GM12891 (cell line): ENCODE results near the gene TLCD3A.
"Not testable (repeated sequence)": the region's sequence is repeated elsewhere in the genome, so short reads cannot be mapped to it uniquely, and the experiment has no call there.

ENCODE experiments used
- DNase-seq: peaks from one replicate; pipeline ENCODE4 v3.0.0; 2011; ENCODE audit warnings: low spot score; ENCODE audit not compliant: insufficient read length
- FAIRE-seq: peaks from 2 replicates; lab custom pipeline; 2011; peaks lifted over from hg19 to GRCh38; lab: Jason Lieb, UNC
- PAX5 ChIP-seq: IDR thresholded peaks from 2 replicates; pipeline ENCODE4 v1.6.1; 2011; ENCODE audit warnings: low read length, moderate library complexity, mild to moderate bottlenecking; ENCODE audit not compliant: insufficient read depth, severe bottlenecking
- POLR2A ChIP-seq: IDR thresholded peaks from 2 replicates; pipeline ENCODE4 v1.6.1; 2011; ENCODE audit warnings: low read depth, low read length, control low read depth
- POLR2AphosphoS5 ChIP-seq: IDR thresholded peaks from 2 replicates; pipeline ENCODE4 v1.6.1; 2011; ENCODE audit warnings: low read depth, low read length, control low read depth
- POU2F2 ChIP-seq: IDR thresholded peaks from 2 replicates; pipeline ENCODE4 v1.6.1; 2011; ENCODE audit warnings: low read depth, mild to moderate bottlenecking, control low read depth, low read length, moderate library complexity
- SPI1 ChIP-seq: IDR thresholded peaks from 2 replicates; pipeline ENCODE4 v1.6.1; 2011; ENCODE audit warnings: low read depth, low read length, control low read depth
- TAF1 ChIP-seq: IDR thresholded peaks from 2 replicates; pipeline ENCODE4 v1.6.1; 2011; ENCODE audit warnings: low read depth, low read length, control low read depth

The TLCD3A gene

GRCh38 chr17:767076-767475 lies 34.7 kb downstream of the TLCD3A start:
- FAIRE-seq (no peak), DNase-seq (no peak)
- no peak for TF ChIP-seq POU2F2
- no peak for TF ChIP-seq SPI1
- TF ChIP-seq POLR2AphosphoS5 = no peak
- TF ChIP-seq POLR2A = no peak
- no peak for TF ChIP-seq TAF1
- TF ChIP-seq PAX5 = no peak

GRCh38 chr17:773016-773415 lies 40.6 kb downstream of the TLCD3A start:
- FAIRE-seq (no peak), DNase-seq (no peak)
- TF ChIP-seq POLR2A (no peak), SPI1 (no peak), POU2F2 (no peak), PAX5 (no peak), POLR2AphosphoS5 (no peak), TAF1 (no peak)

GRCh38 chr17:773467-774312 lies 41.3 kb downstream of the TLCD3A start:
- no peak for DNase-seq
- TF ChIP-seq TAF1 (no peak), PAX5 (no peak), SPI1 (no peak), POLR2AphosphoS5 (no peak), POU2F2 (no peak), POLR2A (no peak)
- no peak for FAIRE-seq

- FAIRE-seq (no peak), DNase-seq (no peak)
These were observed 41.9 kb downstream of the TLCD3A start for GRCh38 chr17:774313-774584.

GRCh38 chr17:778096-778495 lies 45.7 kb downstream of the TLCD3A start:
- TF ChIP-seq TAF1 (no peak), POLR2A (no peak), PAX5 (no peak), POU2F2 (no peak), POLR2AphosphoS5 (no peak), SPI1 (no peak)
- no peak for FAIRE-seq
- no peak for DNase-seq

More at GRCh38 chr17:774313-774584, 41.9 kb downstream of the TLCD3A start:
- TF ChIP-seq POLR2AphosphoS5 = no peak
- TF ChIP-seq POLR2A = no peak
- no peak for TF ChIP-seq PAX5
- no peak for TF ChIP-seq TAF1
- TF ChIP-seq POU2F2 = no peak
- no peak for TF ChIP-seq SPI1

GRCh38 chr17:781805-782731 lies 49.7 kb downstream of the TLCD3A start, which contains the start of the genes GLOD4 and MRM3:
TSS of gene GLOD4 (minus strand) at chr17:782280. CDS start at chr17:782255, 25 bp downstream.
TSS of gene MRM3 (plus strand) at chr17:782353. CDS start at chr17:782379, 26 bp downstream.
- peak; percentile 97 for DNase-seq
- TF ChIP-seq PAX5 (no peak), TAF1 (peak; percentile 91), POLR2A (peak; percentile 90), POU2F2 (peak; percentile 66), SPI1 (no peak), POLR2AphosphoS5 (peak; percentile 90)
- peak; percentile 97 for FAIRE-seq

- FAIRE-seq (peak; percentile 9), DNase-seq (no peak)
- TF ChIP-seq POLR2A (no peak), TAF1 (no peak), POLR2AphosphoS5 (no peak), SPI1 (no peak)
These were observed 51.7 kb downstream of the TLCD3A start for GRCh38 chr17:784143-784542.

GRCh38 chr17:785901-786300 lies 53.5 kb downstream of the TLCD3A start:
- DNase-seq, FAIRE-seq: not testable (repeated sequence)

GRCh38 chr17:787641-788221 lies 55.3 kb downstream of the TLCD3A start:
- DNase-seq = no peak
- no peak for FAIRE-seq
- TF ChIP-seq PAX5 = no peak
- no peak for TF ChIP-seq SPI1
- no peak for TF ChIP-seq TAF1
- no peak for TF ChIP-seq POU2F2
- no peak for TF ChIP-seq POLR2AphosphoS5
- no peak for TF ChIP-seq POLR2A

- no peak for DNase-seq
- no peak for FAIRE-seq
- TF ChIP-seq POU2F2 = no peak
These were observed 56.2 kb downstream of the TLCD3A start for GRCh38 chr17:788551-788950.
